Stimulated activated CD8-positive, alpha-beta memory T cell treated with anti-CD3 and anti-CD28 coated beads, Interleukin-2, amount 100 ng/mL, for 1 hour (primary cell): Measurements from ENCODE around the gene RABGAP1L.
"Not testable (repeated sequence)": the region's sequence is repeated elsewhere in the genome, so short reads cannot be mapped to it uniquely, and the experiment has no call there.

ENCODE experiments used
- DNase-seq, 2 donors: peaks; one replicate each; pipeline ENCODE4 v3.0.0-alpha.2; 2020; ENCODE audit warnings: low read depth in 2 of 2

The RABGAP1L gene

GRCh38 chr1:174568551-174568950 lies 409.2 kb downstream of the RABGAP1L start:
- no peak for DNase-seq

- no peak for DNase-seq
Observed at GRCh38 chr1:174569240-174569639, 409.9 kb downstream of the RABGAP1L start.

DNA sequence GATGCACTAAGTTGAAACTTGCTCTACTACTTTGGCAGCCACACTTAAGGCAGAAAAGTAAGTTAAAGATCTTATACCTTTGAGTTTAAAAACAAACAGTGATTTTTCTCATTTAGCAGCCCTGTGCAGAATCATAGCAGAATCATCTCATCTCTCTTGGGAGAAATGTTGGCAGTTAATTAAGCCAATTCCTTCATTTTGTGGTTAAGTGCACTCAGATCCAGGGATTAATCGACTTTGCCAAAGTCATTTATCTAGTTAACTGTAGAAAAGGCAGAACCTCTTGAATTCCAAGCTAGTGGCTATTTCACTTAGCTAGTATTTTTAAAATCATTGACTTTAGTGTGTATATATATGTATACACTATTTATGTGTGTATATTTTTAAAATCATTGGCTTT lies 413.5 kb downstream of the RABGAP1L start:
- no peak for DNase-seq

DNA sequence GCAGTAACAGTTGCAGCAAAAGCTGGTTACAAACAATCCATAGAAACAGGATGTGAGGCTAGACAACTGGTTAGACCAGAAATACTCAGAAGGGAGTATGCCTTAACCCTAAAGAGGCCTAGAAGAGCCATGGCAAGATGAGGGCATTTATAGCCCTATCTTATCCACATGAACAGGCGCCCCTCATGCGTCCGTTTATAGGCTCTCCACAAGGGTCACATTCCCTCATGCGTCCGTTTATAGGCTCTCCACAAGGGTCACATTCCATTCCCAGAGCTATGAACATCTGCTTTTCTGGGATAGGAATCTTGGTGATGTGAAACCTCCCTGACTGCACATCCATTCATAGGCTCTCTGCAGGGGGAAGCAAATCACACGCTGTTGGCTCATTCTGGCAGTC lies 416.8 kb downstream of the RABGAP1L start:
- not testable (repeated sequence) for DNase-seq

DNA sequence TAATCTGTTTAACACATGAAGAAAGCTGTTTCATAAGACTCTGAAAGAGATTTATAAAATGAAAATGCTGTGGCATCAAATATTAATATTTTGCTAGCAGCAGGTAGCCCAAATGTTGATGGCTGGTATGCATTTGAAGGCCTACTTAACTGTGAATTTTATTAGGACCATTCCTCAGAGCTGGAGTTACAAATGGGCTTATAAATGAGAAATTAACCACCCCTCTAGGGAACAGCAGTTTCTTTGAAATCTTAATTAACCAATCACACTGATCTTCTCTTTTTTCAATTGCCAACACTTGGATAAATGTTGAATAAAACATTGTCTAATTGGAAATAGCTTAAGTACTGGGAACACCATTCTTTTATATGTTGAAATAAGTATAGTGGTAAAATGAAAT lies 418.4 kb downstream of the RABGAP1L start:
- DNase-seq, result no peak

GRCh38 chr1:174580801-174581200 lies 421.5 kb downstream of the RABGAP1L start:
- no peak for DNase-seq

GRCh38 chr1:174583316-174583715 lies 424.0 kb downstream of the RABGAP1L start:
- DNase-seq, result no peak

DNA sequence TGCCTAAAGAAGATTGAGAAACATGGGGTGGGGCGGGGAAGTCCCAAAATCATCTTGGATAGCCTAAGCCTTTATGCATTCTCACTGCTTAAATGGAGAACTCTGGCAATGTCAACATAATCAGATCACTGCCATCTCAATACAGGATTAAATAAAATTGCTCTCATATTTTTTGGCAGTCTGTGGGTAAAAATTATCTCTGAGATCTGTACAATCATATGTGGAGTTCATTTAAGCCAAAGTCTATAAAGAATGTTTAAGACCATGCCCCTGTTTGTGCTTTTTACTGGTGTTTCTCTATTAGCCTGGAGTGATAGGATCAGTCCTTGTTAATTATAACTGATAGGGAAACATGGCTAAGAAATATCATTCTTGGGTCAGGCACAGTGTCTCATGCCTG lies 424.8 kb downstream of the RABGAP1L start:
- no peak for DNase-seq

DNA sequence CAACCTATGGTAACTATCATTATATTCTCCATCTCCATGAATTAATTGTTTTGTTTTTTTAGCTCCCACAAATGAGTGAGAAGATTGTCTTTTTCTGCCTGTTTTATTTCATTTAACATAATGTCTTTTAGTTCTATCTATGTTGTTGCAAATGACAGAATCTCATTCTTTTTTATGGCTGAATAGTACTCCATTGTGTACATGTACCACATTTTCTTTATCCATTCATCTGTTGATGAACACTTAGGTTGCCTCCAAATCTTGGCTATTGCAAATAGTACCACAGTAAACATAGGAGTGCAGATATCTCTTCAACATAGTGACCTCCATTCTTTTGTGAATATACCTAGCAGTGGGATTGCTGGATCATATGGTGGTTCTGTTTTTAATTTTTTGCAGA lies 429.3 kb downstream of the RABGAP1L start:
- not testable (repeated sequence) for DNase-seq

DNA sequence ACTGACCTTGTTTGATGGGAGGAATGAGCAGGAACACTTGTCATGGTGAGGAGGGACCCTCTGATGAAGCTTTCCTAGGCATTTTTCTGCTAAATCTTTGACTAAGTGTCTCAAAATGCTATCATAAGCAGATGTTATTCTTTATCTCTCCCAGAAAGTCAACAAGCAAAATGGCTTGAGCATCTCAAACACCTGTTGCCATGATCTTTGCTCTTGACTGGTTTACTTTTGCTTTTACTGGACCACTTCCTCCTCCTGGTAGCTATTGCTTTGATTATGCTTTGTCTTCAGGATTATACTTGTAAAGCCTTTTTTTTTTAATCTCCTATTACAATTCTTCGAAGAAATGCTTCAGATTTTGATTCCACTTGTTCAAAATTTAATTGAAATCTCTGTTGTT lies 445.9 kb downstream of the RABGAP1L start:
- no peak for DNase-seq

GRCh38 chr1:174606471-174606870 lies 447.2 kb downstream of the RABGAP1L start:
- DNase-seq, result no peak

DNA sequence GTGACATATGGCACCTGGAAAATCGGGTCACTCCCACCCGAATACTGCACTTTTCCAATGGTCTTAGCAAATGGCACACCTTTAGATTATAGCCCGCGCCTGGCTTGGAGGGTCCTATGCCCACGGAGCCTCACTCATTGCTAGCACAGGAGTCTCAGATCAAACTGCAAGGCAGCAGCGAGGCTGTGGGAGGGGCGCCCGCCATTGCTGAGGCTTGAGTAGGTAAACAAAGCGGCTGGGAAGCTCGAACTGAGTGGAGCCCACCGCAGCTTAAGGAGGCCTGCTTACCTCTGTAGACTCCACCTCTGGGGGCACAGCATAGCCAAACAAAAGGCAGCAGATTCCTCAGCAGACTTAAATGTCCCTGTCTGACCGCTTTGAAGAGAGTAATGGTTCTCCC lies 458.6 kb downstream of the RABGAP1L start:
- not testable (repeated sequence) for DNase-seq

DNA sequence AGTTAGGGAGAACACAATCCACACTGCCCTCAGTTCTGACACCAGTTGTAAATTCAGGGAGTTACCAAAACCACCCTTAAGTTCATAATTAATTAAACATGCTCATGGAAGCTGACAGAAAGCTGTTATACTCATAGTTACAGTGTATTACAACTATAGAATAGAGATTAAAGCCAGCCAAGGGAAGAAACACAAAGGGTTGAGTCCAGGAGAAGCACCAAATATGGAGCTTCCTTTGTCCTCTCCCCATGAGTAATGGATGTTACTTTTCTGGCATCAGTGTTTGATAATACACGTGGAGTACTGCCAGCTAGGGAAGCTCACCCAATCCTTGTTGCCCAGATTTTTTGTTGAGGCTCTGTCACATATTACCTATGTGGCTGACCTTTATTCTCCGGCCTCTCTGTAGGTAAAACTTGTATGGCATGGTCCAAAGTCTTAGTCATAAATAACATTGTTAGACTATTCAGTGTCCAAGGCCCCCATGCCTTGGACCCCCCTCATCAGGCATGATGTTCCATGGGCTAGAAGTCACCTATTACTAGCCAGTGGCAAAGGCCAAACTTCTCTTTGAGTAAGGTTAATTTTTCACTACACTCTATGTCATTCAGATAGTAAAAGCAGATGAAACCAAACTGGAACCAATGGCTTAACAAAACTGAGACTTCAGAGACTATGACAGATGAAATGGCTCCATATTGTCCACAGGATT lies 464.2 kb downstream of the RABGAP1L start:
- no peak for DNase-seq

- no peak for DNase-seq
Observed at GRCh38 chr1:174626031-174627025, 467.0 kb downstream of the RABGAP1L start.

- DNase-seq, result no peak
Observed at GRCh38 chr1:174637487-174637886, 478.2 kb downstream of the RABGAP1L start.

- no peak for DNase-seq
Observed at GRCh38 chr1:174639461-174639860, 480.1 kb downstream of the RABGAP1L start.

DNA sequence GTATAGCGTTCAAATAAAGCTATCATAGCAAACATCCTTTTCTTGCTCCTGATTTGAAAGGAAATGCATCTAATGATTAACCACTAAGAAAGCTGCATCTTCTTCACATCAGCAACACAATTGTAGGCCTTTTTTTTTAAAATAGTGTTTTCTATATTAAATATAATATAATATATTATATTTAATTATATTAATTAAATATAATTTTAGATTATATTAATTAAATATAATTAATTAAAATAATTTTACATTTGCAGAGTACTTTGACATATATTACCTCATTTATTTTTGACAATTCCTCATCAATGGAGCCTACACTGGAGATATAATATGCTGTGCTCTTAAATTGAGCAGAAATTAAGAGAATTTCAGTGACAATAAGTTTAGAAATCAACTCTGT lies 481.5 kb downstream of the RABGAP1L start:
- no peak for DNase-seq

GRCh38 chr1:174642393-174642792 lies 483.1 kb downstream of the RABGAP1L start:
- DNase-seq, result no peak

DNA sequence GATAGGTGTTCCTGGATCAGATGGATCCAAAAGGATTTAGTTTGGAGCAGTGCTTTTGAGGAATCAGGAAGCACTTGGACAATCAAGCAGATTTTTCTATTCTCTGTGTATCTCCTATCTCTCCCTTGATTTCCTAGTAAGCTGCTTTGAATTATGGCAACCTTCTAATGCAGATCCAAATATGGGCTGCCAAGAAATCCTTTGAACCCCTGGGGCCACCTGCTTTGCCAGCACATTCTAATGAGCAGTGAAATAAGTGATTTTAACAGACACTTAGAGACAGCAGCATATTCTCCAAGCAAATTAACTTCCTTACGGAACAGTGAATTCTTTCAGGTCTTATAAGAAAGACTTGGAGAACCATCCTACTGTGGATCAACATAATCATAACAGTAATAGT lies 483.9 kb downstream of the RABGAP1L start:
- DNase-seq, result no peak

DNA sequence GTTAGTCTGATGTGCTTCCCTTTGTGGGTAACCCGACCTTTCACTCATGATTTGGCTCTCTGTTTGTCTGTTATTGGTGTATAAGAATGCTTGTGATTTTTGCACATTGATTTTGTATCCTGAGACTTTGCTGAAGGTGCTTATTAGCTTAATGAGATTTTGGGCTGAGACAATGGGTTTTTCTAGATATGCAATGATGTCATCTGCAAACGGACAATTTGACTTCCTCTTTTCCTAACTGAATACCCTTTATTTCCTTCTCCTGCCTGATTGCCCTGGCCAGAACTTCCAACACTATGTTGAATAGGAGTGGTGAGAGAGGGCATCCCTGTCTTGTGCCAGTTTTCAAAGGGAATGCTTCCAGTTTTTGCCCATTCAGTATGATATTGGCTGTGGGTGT lies 490.3 kb downstream of the RABGAP1L start:
- not testable (repeated sequence) for DNase-seq

- no peak for DNase-seq
Observed at GRCh38 chr1:174652569-174653280, 493.4 kb downstream of the RABGAP1L start.

- no peak for DNase-seq
Observed at GRCh38 chr1:174654560-174654959, 495.2 kb downstream of the RABGAP1L start.
